Measurements from ENCODE around the gene TFDP1.

TFDP1 gene

GRCh38 chr13:113669231-113669754, 84.7 kb downstream of the TFDP1 start:
- no peak for TF ChIP-seq SIN3A (IDR thresholded peaks at IDR 0.05; ENCODE audit: borderline replicate concordance, insufficient read depth, low read length)
- TF ChIP-seq POLR2AphosphoS5 (IDR thresholded peaks at IDR 0.05; ENCODE audit: low read depth, low read length) = no peak
- TF ChIP-seq TAF1 (IDR thresholded peaks at IDR 0.05; ENCODE audit: borderline replicate concordance, insufficient read depth, low read length) = no peak
- TF ChIP-seq REST (IDR thresholded peaks at IDR 0.05; ENCODE audit: insufficient read depth in 1 of 2, low read depth in 2 of 2, low read length in 2 of 2) = no peak
- TF ChIP-seq FOXP2 (optimal IDR thresholded peaks at IDR 0.05; ENCODE audit: borderline replicate concordance, extremely low read depth, extremely low read length, insufficient read depth) = no peak

- no peak for TF ChIP-seq TAF1 (IDR thresholded peaks at IDR 0.05; ENCODE audit: borderline replicate concordance, insufficient read depth, low read length)
- no peak for TF ChIP-seq SIN3A (IDR thresholded peaks at IDR 0.05; ENCODE audit: borderline replicate concordance, insufficient read depth, low read length)
- TF ChIP-seq POLR2AphosphoS5 (IDR thresholded peaks at IDR 0.05; ENCODE audit: low read depth, low read length) = no peak
- no peak for TF ChIP-seq FOXP2 (optimal IDR thresholded peaks at IDR 0.05; ENCODE audit: borderline replicate concordance, extremely low read depth, extremely low read length, insufficient read depth)
- no peak for TF ChIP-seq REST (IDR thresholded peaks at IDR 0.05; ENCODE audit: insufficient read depth in 1 of 2, low read depth in 2 of 2, low read length in 2 of 2)
Measured at GRCh38 chr13:113669755-113670341, 85.3 kb downstream of the TFDP1 start.

DNA sequence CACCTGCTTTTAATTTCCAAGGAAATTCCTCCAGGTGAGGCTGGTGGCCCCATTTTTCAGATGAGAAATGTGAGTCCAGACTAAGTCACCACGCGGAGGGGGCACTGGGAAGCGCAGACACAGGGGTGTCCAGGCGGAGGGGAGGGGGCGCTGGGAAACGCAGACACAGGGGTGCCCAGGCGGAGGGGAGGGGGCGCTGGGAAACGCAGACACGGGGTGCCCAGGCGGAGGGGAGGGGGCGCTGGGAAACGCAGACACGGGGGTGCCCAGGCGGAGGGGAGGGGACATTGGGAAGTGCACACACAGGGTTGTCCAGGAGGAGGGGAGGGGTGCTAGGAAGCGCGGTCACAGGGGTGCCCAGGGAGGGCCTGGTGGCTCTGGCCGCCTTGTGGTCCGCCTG, 86.0 kb downstream of the TFDP1 start:
- no peak for TF ChIP-seq SIN3A (IDR thresholded peaks at IDR 0.05; ENCODE audit: borderline replicate concordance, insufficient read depth, low read length)
- no peak for TF ChIP-seq FOXP2 (optimal IDR thresholded peaks at IDR 0.05; ENCODE audit: borderline replicate concordance, extremely low read depth, extremely low read length, insufficient read depth)
- TF ChIP-seq REST (IDR thresholded peaks at IDR 0.05; ENCODE audit: insufficient read depth in 1 of 2, low read depth in 2 of 2, low read length in 2 of 2) = no peak
- no peak for TF ChIP-seq POLR2AphosphoS5 (IDR thresholded peaks at IDR 0.05; ENCODE audit: low read depth, low read length)
- TF ChIP-seq TAF1 (IDR thresholded peaks at IDR 0.05; ENCODE audit: borderline replicate concordance, insufficient read depth, low read length) = no peak

- TF ChIP-seq POLR2AphosphoS5 (IDR thresholded peaks at IDR 0.05; ENCODE audit: low read depth, low read length) = no peak
- no peak for TF ChIP-seq TAF1 (IDR thresholded peaks at IDR 0.05; ENCODE audit: borderline replicate concordance, insufficient read depth, low read length)
- TF ChIP-seq REST (IDR thresholded peaks at IDR 0.05; ENCODE audit: insufficient read depth in 1 of 2, low read depth in 2 of 2, low read length in 2 of 2) = no peak
- TF ChIP-seq FOXP2 (optimal IDR thresholded peaks at IDR 0.05; ENCODE audit: borderline replicate concordance, extremely low read depth, extremely low read length, insufficient read depth) = no peak
- no peak for TF ChIP-seq SIN3A (IDR thresholded peaks at IDR 0.05; ENCODE audit: borderline replicate concordance, insufficient read depth, low read length)
Measured at GRCh38 chr13:113671066-113672001, 86.8 kb downstream of the TFDP1 start.

All from PFSK-1 (cell line).